ENCODE data around the gene ZSWIM6. TPM values are rescaled to one million over a fixed set of nuclear protein-coding genes. Genes with fewer than 3 reads are reported as not detected.

Gene ZSWIM6
- polyA plus RNA-seq, 2 donors, result 3.6 to 5.4 TPM

DNA sequence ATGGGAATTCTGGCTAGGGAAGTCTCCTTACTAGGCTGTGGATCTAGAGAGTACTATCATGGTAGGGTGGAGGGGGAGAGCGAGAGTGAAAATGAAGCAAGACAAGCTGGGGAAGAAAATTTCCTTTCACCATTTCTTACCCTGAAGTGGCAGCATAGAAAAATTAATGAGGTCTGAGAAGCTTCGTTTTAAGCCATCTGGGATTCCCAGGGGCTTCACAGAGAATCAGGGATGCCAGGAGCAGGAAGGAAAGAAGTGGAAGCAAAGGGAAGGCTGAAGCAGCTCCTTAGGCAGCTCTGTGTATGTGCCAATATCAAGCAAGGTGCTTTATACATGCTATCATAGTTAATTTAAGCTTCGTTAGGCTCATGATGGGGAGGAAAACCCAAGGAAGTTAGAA is 169.9 kb downstream of the ZSWIM6 start:
- Histone ChIP-seq H3K36me3 (ENCODE audit: control insufficient read depth in 2 of 2, insufficient read depth in 2 of 2, low read length in 1 of 2) (peaks cover 0 to 3% of the 10 kb centered on the region in 2 donors), H3K27me3 (ENCODE audit: control insufficient read depth in 1 of 2, insufficient read depth in 2 of 2, low read length in 2 of 2) (no peaks in the 10 kb centered on the region), H3K9me3 (ENCODE audit: control insufficient read depth in 2 of 2, insufficient read depth in 1 of 2, low read depth in 1 of 2, low read length in 1 of 2) (no peaks in the 10 kb centered on the region), H3K4me1 (ENCODE audit: control insufficient read depth in 2 of 2, insufficient read depth in 2 of 2, low read length in 1 of 2) (no peaks in the 10 kb centered on the region), H3K27ac (ENCODE audit: low read depth in 2 of 2, low read length in 1 of 2) (no peak overlapping the region), H3K4me3 (ENCODE audit: low read depth in 1 of 2, low read length in 2 of 2) (no peak overlapping the region)
- WGBS, 2 donors, result 85 to 87% methylated on average over 3 of the region's 3 CpGs

- WGBS, 2 donors, result 50 to 59% methylated on average over 1 of the region's 1 CpG
Observed at GRCh38 chr5:61504143-61504770, 172.2 kb downstream of the ZSWIM6 start.

DNA sequence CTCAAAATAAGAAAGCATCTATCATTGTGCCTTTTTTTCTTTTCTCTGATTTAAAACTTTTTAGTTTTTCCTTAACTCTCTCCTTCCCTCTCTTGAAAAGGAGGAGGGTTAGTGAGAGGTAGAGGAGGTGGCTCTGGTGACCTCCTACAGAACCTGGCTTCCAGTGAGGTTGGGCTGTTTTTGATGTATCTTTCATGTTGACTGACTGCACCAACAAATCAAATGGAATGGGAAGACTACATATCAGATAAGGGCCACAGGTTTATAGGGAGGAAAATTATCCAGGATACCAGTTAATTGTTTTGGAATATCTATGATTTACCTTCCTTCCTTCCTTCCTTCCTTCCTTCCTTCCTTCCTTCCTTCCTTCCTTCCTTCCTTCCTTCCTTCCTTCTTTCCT is 173.2 kb downstream of the ZSWIM6 start:
- no peak overlapping the region for H3K4me3 ChIP-seq (ENCODE audit: low read depth in 1 of 2, low read length in 2 of 2)
- no peaks in the 10 kb centered on the region for H3K9me3 ChIP-seq (ENCODE audit: control insufficient read depth in 2 of 2, insufficient read depth in 1 of 2, low read depth in 1 of 2, low read length in 1 of 2)
- H3K36me3 ChIP-seq (ENCODE audit: control insufficient read depth in 2 of 2, insufficient read depth in 2 of 2, low read length in 1 of 2), result peaks cover 0 to 3% of the 10 kb centered on the region in 2 donors
- H3K27me3 ChIP-seq (ENCODE audit: control insufficient read depth in 1 of 2, insufficient read depth in 2 of 2, low read length in 2 of 2), result no peaks in the 10 kb centered on the region
- H3K4me1 ChIP-seq (ENCODE audit: control insufficient read depth in 2 of 2, insufficient read depth in 2 of 2, low read length in 1 of 2), result no peaks in the 10 kb centered on the region
- no peak overlapping the region for H3K27ac ChIP-seq (ENCODE audit: low read depth in 2 of 2, low read length in 1 of 2)

More at GRCh38 chr5:61504143-61504770, 172.2 kb downstream of the ZSWIM6 start:
- H3K4me1 ChIP-seq (ENCODE audit: control insufficient read depth in 2 of 2, insufficient read depth in 2 of 2, low read length in 1 of 2), result no peaks in the 10 kb centered on the region
- no peaks in the 10 kb centered on the region for H3K27me3 ChIP-seq (ENCODE audit: control insufficient read depth in 1 of 2, insufficient read depth in 2 of 2, low read length in 2 of 2)
- H3K4me3 ChIP-seq (ENCODE audit: low read depth in 1 of 2, low read length in 2 of 2), result no peak overlapping the region
- H3K9me3 ChIP-seq (ENCODE audit: control insufficient read depth in 2 of 2, insufficient read depth in 1 of 2, low read depth in 1 of 2, low read length in 1 of 2), result no peaks in the 10 kb centered on the region
- H3K36me3 ChIP-seq (ENCODE audit: control insufficient read depth in 2 of 2, insufficient read depth in 2 of 2, low read length in 1 of 2), result peaks cover 0 to 3% of the 10 kb centered on the region in 2 donors
- H3K27ac ChIP-seq (ENCODE audit: low read depth in 2 of 2, low read length in 1 of 2), result no peak overlapping the region

DNA sequence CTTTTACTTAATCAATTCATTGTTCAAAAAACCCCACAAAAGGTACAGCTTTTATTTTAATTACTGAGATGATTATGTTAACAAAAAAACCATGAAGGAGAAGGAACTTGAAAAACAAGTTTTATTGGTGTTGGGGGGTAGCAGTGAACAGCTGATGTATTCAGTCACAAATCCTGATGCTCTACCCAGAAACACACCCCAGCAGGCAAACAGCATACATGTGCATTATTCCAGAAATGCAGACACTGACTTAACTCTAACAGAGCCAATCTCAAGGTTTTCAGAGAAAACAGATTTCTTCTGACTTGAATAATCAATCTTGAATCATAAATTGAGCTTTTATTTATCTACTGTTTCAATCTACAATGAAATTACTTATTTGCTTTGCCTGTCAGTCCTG is 175.2 kb downstream of the ZSWIM6 start:
- Histone ChIP-seq H3K9me3 (ENCODE audit: control insufficient read depth in 2 of 2, insufficient read depth in 1 of 2, low read depth in 1 of 2, low read length in 1 of 2) (no peaks in the 10 kb centered on the region), H3K4me3 (ENCODE audit: low read depth in 1 of 2, low read length in 2 of 2) (no peak overlapping the region), H3K27me3 (ENCODE audit: control insufficient read depth in 1 of 2, insufficient read depth in 2 of 2, low read length in 2 of 2) (no peaks in the 10 kb centered on the region), H3K4me1 (ENCODE audit: control insufficient read depth in 2 of 2, insufficient read depth in 2 of 2, low read length in 1 of 2) (no peaks in the 10 kb centered on the region), H3K27ac (ENCODE audit: low read depth in 2 of 2, low read length in 1 of 2) (no peak overlapping the region), H3K36me3 (ENCODE audit: control insufficient read depth in 2 of 2, insufficient read depth in 2 of 2, low read length in 1 of 2) (peaks cover 0 to 3% of the 10 kb centered on the region in 2 donors)

GRCh38 chr5:61516946-61517345 is 184.9 kb downstream of the ZSWIM6 start:
- no peaks in the 10 kb centered on the region for H3K36me3 ChIP-seq (ENCODE audit: control insufficient read depth in 2 of 2, insufficient read depth in 2 of 2, low read length in 1 of 2)
- H3K4me3 ChIP-seq (ENCODE audit: low read depth in 1 of 2, low read length in 2 of 2), result no peak overlapping the region
- 97 to 98% methylated on average over 2 of the region's 2 CpGs for WGBS, 2 donors
- H3K27ac ChIP-seq (ENCODE audit: low read depth in 2 of 2, low read length in 1 of 2), result no peak overlapping the region
- no peaks in the 10 kb centered on the region for H3K4me1 ChIP-seq (ENCODE audit: control insufficient read depth in 2 of 2, insufficient read depth in 2 of 2, low read length in 1 of 2)
- no peaks in the 10 kb centered on the region for H3K9me3 ChIP-seq (ENCODE audit: control insufficient read depth in 2 of 2, insufficient read depth in 1 of 2, low read depth in 1 of 2, low read length in 1 of 2)
- no peaks in the 10 kb centered on the region for H3K27me3 ChIP-seq (ENCODE audit: control insufficient read depth in 1 of 2, insufficient read depth in 2 of 2, low read length in 2 of 2)

DNA sequence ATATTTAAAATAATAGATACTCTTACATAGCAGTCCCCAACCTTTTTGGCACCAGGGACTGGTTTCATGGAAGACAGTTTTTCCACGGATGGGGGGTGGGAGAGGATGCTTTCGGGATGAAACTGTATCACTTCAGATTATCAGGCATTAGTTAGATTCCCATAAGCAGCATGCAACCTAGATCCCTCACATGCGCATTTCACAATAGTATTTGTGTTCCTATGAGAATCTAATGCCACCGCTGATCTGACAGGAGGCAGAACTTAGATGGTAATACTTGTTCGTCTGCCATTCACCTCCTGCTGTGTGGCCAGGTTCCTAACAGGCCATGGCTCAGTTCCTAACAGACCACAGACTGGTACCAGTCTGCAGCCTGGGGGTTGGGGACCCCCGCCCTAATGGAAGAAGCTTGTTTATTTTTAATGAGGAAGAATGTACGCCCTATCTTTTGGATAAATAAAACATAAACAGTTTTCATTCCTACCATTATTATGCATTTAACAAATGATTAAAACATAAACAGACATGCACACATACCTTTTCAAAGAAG is 187.7 kb downstream of the ZSWIM6 start:
- no peak overlapping the region for H3K4me3 ChIP-seq (ENCODE audit: low read depth in 1 of 2, low read length in 2 of 2)
- peaks cover 0 to 3% of the 10 kb centered on the region in 2 donors for H3K36me3 ChIP-seq (ENCODE audit: control insufficient read depth in 2 of 2, insufficient read depth in 2 of 2, low read length in 1 of 2)
- no peaks in the 10 kb centered on the region for H3K27me3 ChIP-seq (ENCODE audit: control insufficient read depth in 1 of 2, insufficient read depth in 2 of 2, low read length in 2 of 2)
- no peaks in the 10 kb centered on the region for H3K4me1 ChIP-seq (ENCODE audit: control insufficient read depth in 2 of 2, insufficient read depth in 2 of 2, low read length in 1 of 2)
- H3K27ac ChIP-seq (ENCODE audit: low read depth in 2 of 2, low read length in 1 of 2), result no peak overlapping the region
- WGBS, 2 donors, result 86 to 88% methylated on average over 7 of the region's 7 CpGs
- H3K9me3 ChIP-seq (ENCODE audit: control insufficient read depth in 2 of 2, insufficient read depth in 1 of 2, low read depth in 1 of 2, low read length in 1 of 2), result no peaks in the 10 kb centered on the region

DNA sequence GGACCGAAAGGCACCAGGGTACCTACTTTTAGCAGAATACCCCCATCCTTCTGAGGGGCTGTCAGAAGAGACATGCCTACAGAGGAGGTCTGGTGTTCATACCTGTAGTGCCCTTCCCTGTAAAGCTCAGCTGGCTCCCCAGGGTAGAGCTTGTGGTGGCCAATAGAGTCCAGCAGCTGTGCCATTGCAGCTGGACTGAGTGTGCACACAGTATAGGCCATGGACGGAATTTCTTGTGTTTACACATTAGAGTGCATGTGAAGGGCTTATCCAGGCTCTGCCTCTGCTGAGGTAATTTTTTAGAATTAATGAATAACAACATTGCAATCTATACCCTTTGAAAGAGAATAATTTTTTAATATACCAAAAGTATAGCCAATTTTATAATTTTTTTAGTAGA is 191.0 kb downstream of the ZSWIM6 start:
- Histone ChIP-seq H3K36me3 (ENCODE audit: control insufficient read depth in 2 of 2, insufficient read depth in 2 of 2, low read length in 1 of 2) (peaks cover 3% of the 10 kb centered on the region in 2 donors), H3K27ac (ENCODE audit: low read depth in 2 of 2, low read length in 1 of 2) (no peak overlapping the region), H3K4me3 (ENCODE audit: low read depth in 1 of 2, low read length in 2 of 2) (no peak overlapping the region), H3K9me3 (ENCODE audit: control insufficient read depth in 2 of 2, insufficient read depth in 1 of 2, low read depth in 1 of 2, low read length in 1 of 2) (no peaks in the 10 kb centered on the region), H3K4me1 (ENCODE audit: control insufficient read depth in 2 of 2, insufficient read depth in 2 of 2, low read length in 1 of 2) (no peaks in the 10 kb centered on the region), H3K27me3 (ENCODE audit: control insufficient read depth in 1 of 2, insufficient read depth in 2 of 2, low read length in 2 of 2) (no peaks in the 10 kb centered on the region)
- 89 to 93% methylated on average over 2 of the region's 2 CpGs for WGBS, 2 donors

DNA sequence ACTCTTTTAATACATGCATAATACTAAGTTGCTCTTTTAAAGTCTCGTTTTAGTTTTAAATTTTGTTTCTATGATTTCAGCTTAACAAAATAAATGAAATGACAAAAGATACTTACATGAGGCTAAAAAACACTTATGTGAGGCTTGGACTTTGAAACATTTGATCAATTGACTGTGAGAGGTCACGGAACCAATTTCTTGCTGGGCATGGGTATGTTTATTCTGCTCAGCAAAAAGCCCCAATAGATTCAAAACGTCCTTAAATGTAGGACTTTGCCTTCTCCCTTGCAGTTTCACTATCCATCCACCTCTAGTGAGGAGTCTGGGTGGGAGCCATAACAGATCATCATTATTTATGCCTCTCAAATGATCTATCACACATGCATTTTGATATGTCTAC is 191.9 kb downstream of the ZSWIM6 start:
- Histone ChIP-seq H3K9me3 (ENCODE audit: control insufficient read depth in 2 of 2, insufficient read depth in 1 of 2, low read depth in 1 of 2, low read length in 1 of 2) (no peaks in the 10 kb centered on the region), H3K4me3 (ENCODE audit: low read depth in 1 of 2, low read length in 2 of 2) (no peak overlapping the region), H3K4me1 (ENCODE audit: control insufficient read depth in 2 of 2, insufficient read depth in 2 of 2, low read length in 1 of 2) (no peaks in the 10 kb centered on the region), H3K36me3 (ENCODE audit: control insufficient read depth in 2 of 2, insufficient read depth in 2 of 2, low read length in 1 of 2) (peaks cover 3% of the 10 kb centered on the region in 2 donors), H3K27ac (ENCODE audit: low read depth in 2 of 2, low read length in 1 of 2) (no peak overlapping the region), H3K27me3 (ENCODE audit: control insufficient read depth in 1 of 2, insufficient read depth in 2 of 2, low read length in 2 of 2) (no peaks in the 10 kb centered on the region)
- 72 to 79% methylated on average over 3 of the region's 3 CpGs for WGBS, 2 donors

DNA sequence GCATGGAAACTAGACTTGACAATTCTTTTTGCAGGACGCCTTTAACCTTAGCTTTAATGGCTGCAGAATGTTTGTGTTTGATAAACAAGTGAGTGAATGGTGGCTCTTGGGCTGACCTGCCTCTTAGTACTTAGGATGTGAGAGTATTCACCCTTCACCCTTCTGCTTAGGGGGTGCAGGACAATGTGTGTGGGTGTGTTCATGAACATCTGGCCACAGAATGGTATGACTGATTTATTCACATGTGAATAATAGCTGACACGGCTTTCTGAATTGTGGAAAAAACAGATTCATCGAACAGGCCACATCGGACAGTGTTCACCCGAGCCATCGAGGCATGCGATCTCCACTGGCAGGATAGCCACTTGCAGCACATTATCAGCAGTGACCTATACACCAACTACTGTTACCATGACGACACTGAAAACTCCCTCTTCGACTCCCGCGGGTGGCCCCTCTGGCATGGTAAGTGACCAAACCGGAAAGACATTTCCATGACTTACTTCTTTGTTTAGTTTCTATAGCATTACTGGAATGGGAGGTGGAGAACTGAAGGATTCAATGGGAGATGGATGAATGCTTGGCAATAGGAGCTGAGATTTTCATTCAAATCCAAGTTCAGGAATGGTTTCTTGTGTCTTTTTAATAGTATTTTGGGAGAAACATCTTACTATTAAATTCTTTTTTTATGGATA is 193.6 kb downstream of the ZSWIM6 start:
- Histone ChIP-seq H3K4me3 (ENCODE audit: low read depth in 1 of 2, low read length in 2 of 2) (no peak overlapping the region), H3K36me3 (ENCODE audit: control insufficient read depth in 2 of 2, insufficient read depth in 2 of 2, low read length in 1 of 2) (peaks cover 3% of the 10 kb centered on the region in 2 donors), H3K27ac (ENCODE audit: low read depth in 2 of 2, low read length in 1 of 2) (no peak overlapping the region), H3K27me3 (ENCODE audit: control insufficient read depth in 1 of 2, insufficient read depth in 2 of 2, low read length in 2 of 2) (no peaks in the 10 kb centered on the region), H3K9me3 (ENCODE audit: control insufficient read depth in 2 of 2, insufficient read depth in 1 of 2, low read depth in 1 of 2, low read length in 1 of 2) (no peaks in the 10 kb centered on the region), H3K4me1 (ENCODE audit: control insufficient read depth in 2 of 2, insufficient read depth in 2 of 2, low read length in 1 of 2) (no peaks in the 10 kb centered on the region)
- WGBS, 2 donors, result 67 to 70% methylated on average over 12 of the region's 12 CpGs

GRCh38 chr5:61526207-61526519 is 194.1 kb downstream of the ZSWIM6 start:
- H3K27me3 ChIP-seq (ENCODE audit: control insufficient read depth in 1 of 2, insufficient read depth in 2 of 2, low read length in 2 of 2), result no peaks in the 10 kb centered on the region
- H3K27ac ChIP-seq (ENCODE audit: low read depth in 2 of 2, low read length in 1 of 2), result no peak overlapping the region
- H3K36me3 ChIP-seq (ENCODE audit: control insufficient read depth in 2 of 2, insufficient read depth in 2 of 2, low read length in 1 of 2), result peaks cover 3% of the 10 kb centered on the region in 2 donors
- H3K4me3 ChIP-seq (ENCODE audit: low read depth in 1 of 2, low read length in 2 of 2), result no peak overlapping the region
- H3K4me1 ChIP-seq (ENCODE audit: control insufficient read depth in 2 of 2, insufficient read depth in 2 of 2, low read length in 1 of 2), result no peaks in the 10 kb centered on the region
- 91% methylated on average over 5 of the region's 5 CpGs for WGBS, 2 donors
- no peaks in the 10 kb centered on the region for H3K9me3 ChIP-seq (ENCODE audit: control insufficient read depth in 2 of 2, insufficient read depth in 1 of 2, low read depth in 1 of 2, low read length in 1 of 2)
